Activated naive CD8-positive, alpha-beta T cell treated with anti-CD3 and anti-CD28 coated beads, Interleukin-2, amount 10 ng/mL, durations not matched to agents 7 days and 5 days (primary cell): ENCODE results near the gene TMEM107. TPM values are rescaled to one million over a fixed set of nuclear protein-coding genes. Genes with fewer than 3 reads are reported as not detected.
A peak's percentile ranks its signal among the peaks of the same experiment; 100 is the strongest.

ENCODE experiments used
- ATAC-seq: fragments of 150-1000 bp; cut with Tn5 transposase; one replicate; pipeline ENCODE4 v1.10.0; 2021; ENCODE audit warnings: low read depth, moderate library complexity
- POLR2A ChIA-PET: fragments of 350-600 bp; sonication (Branson Sonifier 250); formaldehyde crosslinking; loops from one replicate; lab custom pipeline; 2021; ENCODE audit warnings: antibody characterized with exemption; lab: Charles Lee
- DNase-seq: peaks from one replicate; pipeline ENCODE4 v3.0.0; 2021
- H3K27ac Mint-ChIP-seq: one replicate; pipeline ENCODE4 v1.8.0; 2022; ENCODE audit warnings: mild to moderate bottlenecking, mixed read lengths
- H3K27me3 Mint-ChIP-seq: one replicate; pipeline ENCODE4 v1.8.0; 2022; ENCODE audit warnings: mild to moderate bottlenecking, moderate library complexity, mixed read lengths
- H3K36me3 Mint-ChIP-seq: one replicate; pipeline ENCODE4 v1.8.0; 2021; ENCODE audit warnings: mild to moderate bottlenecking, mixed read lengths
- H3K4me1 Mint-ChIP-seq: one replicate; pipeline ENCODE4 v1.8.0; 2021; ENCODE audit warnings: mixed read lengths
- H3K4me3 Mint-ChIP-seq: one replicate; pipeline ENCODE4 v1.8.0; 2022; ENCODE audit warnings: mild to moderate bottlenecking, moderate library complexity, mixed read lengths
- H3K9me3 Mint-ChIP-seq: one replicate; pipeline ENCODE4 v1.8.0; 2021; ENCODE audit warnings: mixed read lengths
- total RNA-seq, 2 experiments: library from RNA; stranded (reverse); gene quantifications; one replicate each; pipeline ENCODE4 v1.2.3, GENCODE V29; 2021

Gene TMEM107
- total RNA-seq, 2 experiments from 2014 or later = 39.5 to 46.4 TPM

DNA sequence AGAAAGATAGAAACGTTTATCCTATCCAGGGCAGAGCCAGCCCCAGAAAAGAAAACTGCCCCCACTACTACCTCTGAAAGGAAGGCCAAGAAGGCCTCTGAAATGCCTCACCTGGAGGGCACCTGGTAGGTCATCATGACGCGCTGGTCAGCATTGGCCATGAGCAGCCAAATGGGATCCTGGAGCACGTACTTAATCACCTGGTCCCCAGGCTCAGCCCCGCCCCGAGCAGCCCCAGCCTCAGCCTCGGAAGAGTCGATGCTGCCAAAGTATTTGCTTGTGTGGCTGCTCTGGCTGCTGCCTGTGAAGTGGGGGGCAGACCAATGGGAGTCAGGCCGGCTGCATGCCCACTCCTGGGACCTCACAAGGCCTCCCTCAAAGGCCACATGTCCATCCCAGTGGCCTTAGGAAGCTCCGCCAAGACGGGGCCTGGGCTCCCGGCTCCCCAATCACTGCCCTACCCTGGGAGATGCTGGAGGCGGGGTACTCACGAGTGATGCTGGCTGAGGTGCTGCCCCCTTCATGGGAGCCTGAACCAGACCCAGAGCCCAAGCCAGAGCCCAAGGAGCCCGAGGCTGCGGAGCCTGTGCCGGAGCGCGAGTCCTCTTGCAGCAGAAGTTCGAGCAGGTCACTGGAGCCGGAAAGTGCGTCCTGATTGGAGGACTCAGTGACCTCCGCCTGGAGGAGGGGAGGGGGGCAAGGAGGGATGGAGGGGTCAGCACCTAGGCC, 33.9 kb downstream of the TMEM107 start:
- no peaks in the 10 kb centered on the region for H3K9me3 Mint-ChIP-seq
- H3K4me1 Mint-ChIP-seq = peaks cover 4% of the 10 kb centered on the region
- no peaks in the 10 kb centered on the region for H3K27me3 Mint-ChIP-seq
- H3K4me3 Mint-ChIP-seq = no peak overlapping the region
- POLR2A ChIA-PET = interaction anchor here (1.8 kb wide), 1 partner anchor 31 kb away, joined by 5 read pairs; no protein-coding TSS in a partner anchor
- ATAC-seq (no peak), DNase-seq (no peak)
- H3K27ac Mint-ChIP-seq = no peak overlapping the region
- peaks cover 10% of the 10 kb centered on the region for H3K36me3 Mint-ChIP-seq

DNA sequence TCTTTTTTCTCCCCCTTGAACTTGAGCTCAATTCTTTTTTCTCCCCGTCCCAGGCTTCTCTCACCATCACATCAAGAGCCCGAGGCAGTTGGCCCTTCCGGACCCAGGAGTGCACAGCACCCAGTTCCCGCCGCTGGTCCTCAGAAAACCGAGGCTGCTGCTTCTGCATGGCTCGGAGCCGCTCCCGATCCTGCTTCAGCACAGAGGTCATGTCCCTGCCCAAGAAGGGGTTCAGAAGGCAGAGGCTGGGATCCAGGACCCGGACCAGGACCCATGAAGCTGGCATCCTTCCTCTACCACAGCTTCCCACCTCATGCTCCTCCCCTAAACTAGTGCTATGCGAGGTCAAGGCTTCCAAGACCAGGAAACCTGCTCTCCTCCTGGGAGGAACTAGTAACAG, 34.4 kb downstream of the TMEM107 start:
- POLR2A ChIA-PET = interaction anchor here (1.8 to 4.5 kb wide), 2 partner anchors 14 to 31 kb away, joined by 5 to 39 read pairs; no protein-coding TSS in a partner anchor
- no peak for ATAC-seq
- peaks cover 7% of the 10 kb centered on the region for H3K36me3 Mint-ChIP-seq
- no peak overlapping the region for H3K4me3 Mint-ChIP-seq
- peaks cover 1% of the 10 kb centered on the region for H3K27me3 Mint-ChIP-seq
- H3K27ac Mint-ChIP-seq = peak overlapping the region; percentile 26
- DNase-seq = no peak
- H3K9me3 Mint-ChIP-seq = no peaks in the 10 kb centered on the region
- peaks cover 4% of the 10 kb centered on the region for H3K4me1 Mint-ChIP-seq

GRCh38 chr17:8141045-8141444, 35.1 kb downstream of the TMEM107 start:
- Mint-ChIP-seq H3K36me3 (peaks cover 5% of the 10 kb centered on the region), H3K27me3 (peaks cover 3% of the 10 kb centered on the region), H3K4me1 (peaks cover 4% of the 10 kb centered on the region), H3K27ac (peak overlapping the region; percentile 24), H3K4me3 (no peak overlapping the region), H3K9me3 (no peaks in the 10 kb centered on the region)
- ATAC-seq = no peak
- DNase-seq = no peak
- POLR2A ChIA-PET = interaction anchor here (1.1 to 4.5 kb wide), 5 partner anchors 10 to 32 kb away, joined by 3 to 39 read pairs (median 5); no protein-coding TSS in a partner anchor

GRCh38 chr17:8140065-8141029, 35.8 kb downstream of the TMEM107 start:
- Mint-ChIP-seq H3K9me3 (no peaks in the 10 kb centered on the region), H3K27me3 (peaks cover 6% of the 10 kb centered on the region), H3K4me1 (peaks cover 4% of the 10 kb centered on the region), H3K27ac (peak overlapping the region; percentile 24), H3K36me3 (peaks cover 3% of the 10 kb centered on the region), H3K4me3 (no peak overlapping the region)
- no peak for ATAC-seq
- POLR2A ChIA-PET = interaction anchor here (0.9 to 4.5 kb wide), 10 partner anchors 11 to 83 kb away, joined by 3 to 39 read pairs (median 4); partner anchors contain the start of gene HES7
- DNase-seq = no peak

DNA sequence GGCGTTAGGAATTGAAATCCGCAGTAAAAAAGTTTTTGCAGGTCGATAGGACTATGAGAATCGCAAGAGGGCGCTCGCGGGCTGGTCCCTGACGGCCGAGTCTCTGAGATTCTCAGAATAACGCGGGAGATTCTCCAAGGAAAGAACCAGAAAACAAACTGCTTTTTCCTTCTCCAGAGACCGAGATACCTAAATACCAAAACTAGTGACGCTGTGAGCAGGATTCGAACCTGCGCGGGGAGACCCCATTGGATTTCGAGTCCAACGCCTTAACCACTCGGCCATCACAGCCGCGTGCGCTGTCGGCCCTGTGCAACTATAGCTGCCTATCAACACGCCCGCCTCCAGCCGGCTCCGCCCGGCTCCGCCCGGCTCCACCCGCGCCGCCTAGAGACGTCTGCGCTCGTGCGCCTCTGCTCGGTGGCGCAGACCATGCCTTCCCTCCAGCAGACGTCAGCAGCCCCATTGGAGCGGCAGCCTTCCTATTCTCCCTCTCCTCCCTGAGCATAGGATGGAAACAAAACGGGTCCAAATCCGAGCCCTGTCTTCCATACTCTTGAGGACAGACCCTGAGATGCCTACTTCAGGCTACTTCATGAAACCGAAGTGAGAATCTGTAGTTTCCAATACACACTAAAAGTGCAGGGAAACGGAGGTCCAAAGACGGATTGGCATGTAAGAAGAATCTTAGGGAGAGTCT, 37.4 kb downstream of the TMEM107 start:
- H3K4me1 Mint-ChIP-seq = peaks cover 4% of the 10 kb centered on the region
- no peak overlapping the region for H3K4me3 Mint-ChIP-seq
- peaks cover 1% of the 10 kb centered on the region for H3K36me3 Mint-ChIP-seq
- H3K27ac Mint-ChIP-seq = no peak overlapping the region
- peak; percentile 97 for ATAC-seq
- POLR2A ChIA-PET = interaction anchor here (0.9 to 4.5 kb wide), 15 partner anchors 12 to 109 kb away, joined by 3 to 39 read pairs (median 4); partner anchors contain the start of genes CTC1 and PER1
- no peaks in the 10 kb centered on the region for H3K9me3 Mint-ChIP-seq
- peak; percentile 97 for DNase-seq
- peaks cover 6% of the 10 kb centered on the region for H3K27me3 Mint-ChIP-seq

- Mint-ChIP-seq H3K27ac (no peak overlapping the region), H3K4me1 (peaks cover 4% of the 10 kb centered on the region), H3K4me3 (no peak overlapping the region), H3K27me3 (peaks cover 6% of the 10 kb centered on the region), H3K36me3 (no peaks in the 10 kb centered on the region), H3K9me3 (no peaks in the 10 kb centered on the region)
- ATAC-seq (no peak), DNase-seq (no peak)
- POLR2A ChIA-PET = interaction anchor here (0.9 to 4.5 kb wide), 9 partner anchors 12 to 110 kb away, joined by 3 to 39 read pairs (median 4); partner anchors contain the start of genes CTC1 and PER1
These were observed 37.9 kb downstream of the TMEM107 start for GRCh38 chr17:8138374-8138671.

GRCh38 chr17:8137645-8138373, 38.4 kb downstream of the TMEM107 start:
- DNase-seq = no peak

DNA sequence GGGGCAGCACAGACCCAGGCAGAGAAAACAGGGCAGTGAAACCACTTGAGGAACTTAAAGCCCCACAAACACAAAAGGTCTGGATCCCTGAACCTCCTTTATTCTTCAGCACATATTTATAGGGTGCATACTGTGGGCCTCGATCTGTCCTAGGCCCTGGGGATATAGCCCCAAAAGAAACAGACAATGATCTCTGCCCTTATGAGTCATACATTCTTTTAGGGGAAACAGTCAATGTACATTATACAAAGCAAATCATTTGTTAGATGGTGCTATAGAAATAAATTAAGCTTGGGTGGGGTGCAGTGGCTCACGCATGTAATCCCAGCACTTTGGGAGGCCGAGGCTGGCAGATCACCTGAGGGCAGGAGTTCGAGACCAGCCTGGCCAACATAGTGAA, 42.2 kb downstream of the TMEM107 start:
- POLR2A ChIA-PET = interaction anchor here (1.6 kb wide), 1 partner anchor 39 kb away, joined by 5 read pairs; no protein-coding TSS in a partner anchor
- no peak for DNase-seq
- H3K9me3 Mint-ChIP-seq = no peaks in the 10 kb centered on the region
- H3K36me3 Mint-ChIP-seq = no peaks in the 10 kb centered on the region
- no peak overlapping the region for H3K4me3 Mint-ChIP-seq
- H3K27ac Mint-ChIP-seq = no peak overlapping the region
- peaks cover 11% of the 10 kb centered on the region for H3K27me3 Mint-ChIP-seq
- ATAC-seq = no peak
- peaks cover 4% of the 10 kb centered on the region for H3K4me1 Mint-ChIP-seq

More at GRCh38 chr17:8137645-8138373, 38.4 kb downstream of the TMEM107 start:
- H3K9me3 Mint-ChIP-seq = no peaks in the 10 kb centered on the region
- POLR2A ChIA-PET = interaction anchor here (0.9 to 4.5 kb wide), 9 partner anchors 11 to 110 kb away, joined by 3 to 39 read pairs (median 4); partner anchors contain the start of genes CTC1 and PER1
- H3K27me3 Mint-ChIP-seq = peaks cover 6% of the 10 kb centered on the region
- H3K27ac Mint-ChIP-seq = no peak overlapping the region
- H3K4me1 Mint-ChIP-seq = peaks cover 4% of the 10 kb centered on the region
- H3K4me3 Mint-ChIP-seq = no peak overlapping the region
- no peak for ATAC-seq
- H3K36me3 Mint-ChIP-seq = no peaks in the 10 kb centered on the region

- peaks cover 4% of the 10 kb centered on the region for H3K4me1 Mint-ChIP-seq
- H3K4me3 Mint-ChIP-seq = no peak overlapping the region
- POLR2A ChIA-PET = interaction anchor here (1.6 kb wide), 1 partner anchor 40 kb away, joined by 5 read pairs; no protein-coding TSS in a partner anchor
- no peaks in the 10 kb centered on the region for H3K36me3 Mint-ChIP-seq
- H3K9me3 Mint-ChIP-seq = no peaks in the 10 kb centered on the region
- no peak for ATAC-seq
- DNase-seq = no peak
- no peak overlapping the region for H3K27ac Mint-ChIP-seq
- H3K27me3 Mint-ChIP-seq = peaks cover 11% of the 10 kb centered on the region
These were observed 42.8 kb downstream of the TMEM107 start for GRCh38 chr17:8133399-8133798.

- Mint-ChIP-seq H3K27me3 (peaks cover 18% of the 10 kb centered on the region), H3K4me3 (no peak overlapping the region), H3K4me1 (peaks cover 8% of the 10 kb centered on the region), H3K9me3 (no peaks in the 10 kb centered on the region), H3K27ac (no peak overlapping the region), H3K36me3 (no peaks in the 10 kb centered on the region)
- POLR2A ChIA-PET = interaction anchor here (0.6 kb wide), 1 partner anchor 22 kb away, joined by 4 read pairs; no protein-coding TSS in a partner anchor
- ATAC-seq (no peak), DNase-seq (no peak)
These were observed 44.2 kb downstream of the TMEM107 start for GRCh38 chr17:8131844-8132441.

- peaks cover 32% of the 10 kb centered on the region for H3K27me3 Mint-ChIP-seq
- DNase-seq (no peak), ATAC-seq (no peak)
- H3K4me3 Mint-ChIP-seq = no peak overlapping the region
- no peak overlapping the region for H3K27ac Mint-ChIP-seq
- peaks cover 36% of the 10 kb centered on the region for H3K4me1 Mint-ChIP-seq
- H3K36me3 Mint-ChIP-seq = peaks cover 2% of the 10 kb centered on the region
- POLR2A ChIA-PET = interaction anchor here (2.4 kb wide), 1 partner anchor 45 kb away, joined by 9 read pairs; no protein-coding TSS in a partner anchor
- H3K9me3 Mint-ChIP-seq = no peaks in the 10 kb centered on the region
These were observed 47.9 kb downstream of the TMEM107 start for GRCh38 chr17:8128125-8128784.
